ENCODE measurements around the gene PNPLA1. TPM values are rescaled to one million over a fixed set of nuclear protein-coding genes. Genes with fewer than 3 reads are reported as not detected.

Gene PNPLA1
- total and polyA plus RNA-seq, 4 donors: 0.20 to 0.27 TPM; not detected in 2

DNA sequence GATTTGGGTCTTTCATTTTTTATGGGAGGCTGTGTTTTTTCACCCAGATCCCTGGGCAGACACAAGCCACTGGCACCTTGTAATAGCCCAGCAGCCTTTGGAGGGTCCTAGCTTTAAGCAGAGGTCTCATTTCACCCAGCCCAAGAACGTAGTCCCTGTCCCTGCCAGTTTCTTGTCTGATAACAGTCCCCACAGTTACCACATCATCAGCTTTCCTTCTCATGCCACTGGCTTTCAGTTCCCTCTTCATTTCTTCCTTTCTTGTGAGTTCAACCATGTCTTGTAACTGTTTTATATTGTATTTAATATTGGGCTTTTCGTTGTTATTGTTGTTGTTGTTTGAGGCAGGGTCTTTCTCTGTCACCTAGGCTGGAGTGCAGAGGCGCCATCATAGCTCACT, 10.6 kb downstream of the PNPLA1 start:
- WGBS (ENCODE audit: insufficient coverage): 83% methylated on average over 3 of the region's 3 CpGs
- Histone ChIP-seq H3K27ac (ENCODE audit: low read depth, low read length) (no peak overlapping the region), H3K9me3 (ENCODE audit: control insufficient read depth, insufficient read depth, low read length) (no peaks in the 10 kb centered on the region), H3K27me3 (ENCODE audit: control insufficient read depth, insufficient read depth, low read length) (peaks cover 4% of the 10 kb centered on the region), H3K4me3 (ENCODE audit: low read depth, low read length) (no peak overlapping the region), H3K4me1 (ENCODE audit: control insufficient read depth, insufficient read depth, low read length) (peaks cover 6% of the 10 kb centered on the region), H3K36me3 (ENCODE audit: control insufficient read depth, insufficient read depth, low read length) (no peaks in the 10 kb centered on the region)
- DNase-seq (ENCODE audit: low read depth in 4 of 6, low spot score in 6 of 6): no peak

- Histone ChIP-seq H3K4me3 (ENCODE audit: low read depth, low read length) (no peak overlapping the region), H3K27ac (ENCODE audit: low read depth, low read length) (no peak overlapping the region), H3K4me1 (ENCODE audit: control insufficient read depth, insufficient read depth, low read length) (peaks cover 7% of the 10 kb centered on the region), H3K36me3 (ENCODE audit: control insufficient read depth, insufficient read depth, low read length) (no peaks in the 10 kb centered on the region), H3K27me3 (ENCODE audit: control insufficient read depth, insufficient read depth, low read length) (peaks cover 4% of the 10 kb centered on the region), H3K9me3 (ENCODE audit: control insufficient read depth, insufficient read depth, low read length) (no peaks in the 10 kb centered on the region)
- DNase-seq (ENCODE audit: low read depth in 4 of 6, low spot score in 6 of 6): no peak
- 89% methylated on average over 3 of the region's 4 CpGs for WGBS (ENCODE audit: insufficient coverage)
These were observed 11.1 kb downstream of the PNPLA1 start for GRCh38 chr6:36280983-36281382.

DNA sequence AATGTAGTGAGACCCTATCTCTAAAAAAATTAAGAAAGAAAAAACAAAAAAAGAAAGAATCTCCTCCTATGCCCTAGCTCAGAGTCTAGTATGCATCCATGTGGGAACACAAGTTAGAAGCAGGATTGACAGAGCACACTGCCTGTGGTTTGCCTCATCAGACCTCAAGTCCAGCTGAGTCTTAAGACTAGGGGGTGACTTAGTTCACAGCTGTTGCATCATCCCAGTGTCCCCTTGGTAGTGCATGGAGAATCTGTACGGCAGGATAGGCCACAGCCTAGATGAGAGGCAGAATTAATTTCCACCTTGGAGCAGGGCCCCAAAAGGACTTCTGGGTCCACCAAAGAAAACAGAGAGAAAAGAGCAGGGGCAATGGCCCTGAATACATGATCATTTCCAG, 13.7 kb downstream of the PNPLA1 start:
- H3K27me3 ChIP-seq (ENCODE audit: control insufficient read depth, insufficient read depth, low read length): peaks cover 4% of the 10 kb centered on the region
- H3K36me3 ChIP-seq (ENCODE audit: control insufficient read depth, insufficient read depth, low read length): no peaks in the 10 kb centered on the region
- no peak for DNase-seq (ENCODE audit: low read depth in 4 of 6, low spot score in 6 of 6)
- H3K27ac ChIP-seq (ENCODE audit: low read depth, low read length): no peak overlapping the region
- no peak overlapping the region for H3K4me3 ChIP-seq (ENCODE audit: low read depth, low read length)
- H3K9me3 ChIP-seq (ENCODE audit: control insufficient read depth, insufficient read depth, low read length): no peaks in the 10 kb centered on the region
- 100% methylated on average over 1 of the region's 1 CpG for WGBS (ENCODE audit: insufficient coverage)
- H3K4me1 ChIP-seq (ENCODE audit: control insufficient read depth, insufficient read depth, low read length): peaks cover 7% of the 10 kb centered on the region

- no CpG with 5 or more reads among the region's 1 CpG for WGBS (ENCODE audit: insufficient coverage)
- Histone ChIP-seq H3K9me3 (ENCODE audit: control insufficient read depth, insufficient read depth, low read length) (no peaks in the 10 kb centered on the region), H3K4me1 (ENCODE audit: control insufficient read depth, insufficient read depth, low read length) (peaks cover 7% of the 10 kb centered on the region), H3K27me3 (ENCODE audit: control insufficient read depth, insufficient read depth, low read length) (peaks cover 4% of the 10 kb centered on the region), H3K27ac (ENCODE audit: low read depth, low read length) (no peak overlapping the region), H3K4me3 (ENCODE audit: low read depth, low read length) (no peak overlapping the region), H3K36me3 (ENCODE audit: control insufficient read depth, insufficient read depth, low read length) (no peaks in the 10 kb centered on the region)
- no peak for DNase-seq (ENCODE audit: low read depth in 4 of 6, low spot score in 6 of 6)
These were observed 14.5 kb downstream of the PNPLA1 start for GRCh38 chr6:36284359-36284758.

GRCh38 chr6:36285187-36285671, 15.4 kb downstream of the PNPLA1 start:
- Histone ChIP-seq H3K4me1 (ENCODE audit: control insufficient read depth, insufficient read depth, low read length) (peaks cover 7% of the 10 kb centered on the region), H3K4me3 (ENCODE audit: low read depth, low read length) (no peak overlapping the region), H3K27me3 (ENCODE audit: control insufficient read depth, insufficient read depth, low read length) (peaks cover 4% of the 10 kb centered on the region), H3K27ac (ENCODE audit: low read depth, low read length) (no peak overlapping the region), H3K36me3 (ENCODE audit: control insufficient read depth, insufficient read depth, low read length) (no peaks in the 10 kb centered on the region), H3K9me3 (ENCODE audit: control insufficient read depth, insufficient read depth, low read length) (no peaks in the 10 kb centered on the region)
- 2% methylated on average over 22 of the region's 26 CpGs for WGBS (ENCODE audit: insufficient coverage)
- peak; percentile 38 to 96 (median 61) for DNase-seq (ENCODE audit: low read depth in 4 of 6, low spot score in 6 of 6)

DNA sequence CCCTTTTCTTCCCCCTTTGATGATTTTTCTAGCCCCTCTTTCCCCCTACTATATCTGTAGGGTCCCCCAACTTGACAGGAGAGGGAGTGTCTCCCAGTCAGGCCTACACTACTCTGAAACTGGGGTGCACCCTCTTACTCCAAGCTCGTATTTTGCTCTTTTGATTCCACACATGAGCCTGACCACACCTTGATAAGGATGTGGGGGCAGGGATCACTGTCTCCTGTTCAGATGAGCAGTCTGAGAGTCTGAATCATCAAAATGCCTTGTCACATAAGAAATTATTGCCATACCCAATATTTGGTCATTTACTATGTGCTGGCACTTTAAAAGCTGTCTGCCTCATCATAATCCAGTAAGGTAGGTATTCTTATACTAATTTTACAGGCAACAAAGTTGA, 15.9 kb downstream of the PNPLA1 start:
- peaks cover 4% of the 10 kb centered on the region for H3K27me3 ChIP-seq (ENCODE audit: control insufficient read depth, insufficient read depth, low read length)
- H3K36me3 ChIP-seq (ENCODE audit: control insufficient read depth, insufficient read depth, low read length): no peaks in the 10 kb centered on the region
- WGBS (ENCODE audit: insufficient coverage): no CpG with 5 or more reads among the region's 1 CpG
- H3K27ac ChIP-seq (ENCODE audit: low read depth, low read length): no peak overlapping the region
- peaks cover 7% of the 10 kb centered on the region for H3K4me1 ChIP-seq (ENCODE audit: control insufficient read depth, insufficient read depth, low read length)
- no peak overlapping the region for H3K4me3 ChIP-seq (ENCODE audit: low read depth, low read length)
- peak in 1 of 6 donors; percentile 36 for DNase-seq (ENCODE audit: low read depth in 4 of 6, low spot score in 6 of 6)
- no peaks in the 10 kb centered on the region for H3K9me3 ChIP-seq (ENCODE audit: control insufficient read depth, insufficient read depth, low read length)

DNA sequence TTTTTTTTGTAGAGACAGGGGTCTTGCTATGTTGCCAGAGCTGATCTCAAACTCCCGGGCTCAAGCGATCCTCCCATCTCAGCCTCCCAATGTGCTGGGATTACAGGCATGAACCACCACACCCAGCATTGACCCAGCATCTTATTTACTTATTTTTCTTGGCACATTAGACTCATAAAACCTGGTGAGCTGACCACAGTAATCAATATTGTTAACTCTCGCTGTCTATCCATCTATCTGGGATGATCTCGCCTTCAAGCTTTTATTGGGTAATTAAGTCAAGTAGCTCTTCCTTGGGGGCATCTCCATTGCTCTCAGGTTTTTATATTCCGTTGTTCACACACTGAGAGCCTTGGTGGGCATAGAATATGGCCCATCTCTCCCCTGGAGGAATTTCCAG, 17.0 kb downstream of the PNPLA1 start:
- Histone ChIP-seq H3K27me3 (ENCODE audit: control insufficient read depth, insufficient read depth, low read length) (peaks cover 4% of the 10 kb centered on the region), H3K27ac (ENCODE audit: low read depth, low read length) (no peak overlapping the region), H3K36me3 (ENCODE audit: control insufficient read depth, insufficient read depth, low read length) (no peaks in the 10 kb centered on the region), H3K4me1 (ENCODE audit: control insufficient read depth, insufficient read depth, low read length) (peaks cover 7% of the 10 kb centered on the region), H3K4me3 (ENCODE audit: low read depth, low read length) (no peak overlapping the region), H3K9me3 (ENCODE audit: control insufficient read depth, insufficient read depth, low read length) (no peaks in the 10 kb centered on the region)
- no peak for DNase-seq (ENCODE audit: low read depth in 4 of 6, low spot score in 6 of 6)
- WGBS (ENCODE audit: insufficient coverage): 56% methylated on average over 4 of the region's 5 CpGs

- H3K9me3 ChIP-seq (ENCODE audit: control insufficient read depth, insufficient read depth, low read length): no peaks in the 10 kb centered on the region
- DNase-seq (ENCODE audit: low read depth in 4 of 6, low spot score in 6 of 6): peak in 5 of 6 donors; percentile 18 to 93 (median 36)
- no peaks in the 10 kb centered on the region for H3K36me3 ChIP-seq (ENCODE audit: control insufficient read depth, insufficient read depth, low read length)
- H3K27me3 ChIP-seq (ENCODE audit: control insufficient read depth, insufficient read depth, low read length): peaks cover 4% of the 10 kb centered on the region
- WGBS (ENCODE audit: insufficient coverage): 59% methylated on average over 3 of the region's 7 CpGs
- no peak overlapping the region for H3K27ac ChIP-seq (ENCODE audit: low read depth, low read length)
- peaks cover 7% of the 10 kb centered on the region for H3K4me1 ChIP-seq (ENCODE audit: control insufficient read depth, insufficient read depth, low read length)
- H3K4me3 ChIP-seq (ENCODE audit: low read depth, low read length): no peak overlapping the region
These were observed 19.5 kb downstream of the PNPLA1 start for GRCh38 chr6:36289281-36289878.

DNA sequence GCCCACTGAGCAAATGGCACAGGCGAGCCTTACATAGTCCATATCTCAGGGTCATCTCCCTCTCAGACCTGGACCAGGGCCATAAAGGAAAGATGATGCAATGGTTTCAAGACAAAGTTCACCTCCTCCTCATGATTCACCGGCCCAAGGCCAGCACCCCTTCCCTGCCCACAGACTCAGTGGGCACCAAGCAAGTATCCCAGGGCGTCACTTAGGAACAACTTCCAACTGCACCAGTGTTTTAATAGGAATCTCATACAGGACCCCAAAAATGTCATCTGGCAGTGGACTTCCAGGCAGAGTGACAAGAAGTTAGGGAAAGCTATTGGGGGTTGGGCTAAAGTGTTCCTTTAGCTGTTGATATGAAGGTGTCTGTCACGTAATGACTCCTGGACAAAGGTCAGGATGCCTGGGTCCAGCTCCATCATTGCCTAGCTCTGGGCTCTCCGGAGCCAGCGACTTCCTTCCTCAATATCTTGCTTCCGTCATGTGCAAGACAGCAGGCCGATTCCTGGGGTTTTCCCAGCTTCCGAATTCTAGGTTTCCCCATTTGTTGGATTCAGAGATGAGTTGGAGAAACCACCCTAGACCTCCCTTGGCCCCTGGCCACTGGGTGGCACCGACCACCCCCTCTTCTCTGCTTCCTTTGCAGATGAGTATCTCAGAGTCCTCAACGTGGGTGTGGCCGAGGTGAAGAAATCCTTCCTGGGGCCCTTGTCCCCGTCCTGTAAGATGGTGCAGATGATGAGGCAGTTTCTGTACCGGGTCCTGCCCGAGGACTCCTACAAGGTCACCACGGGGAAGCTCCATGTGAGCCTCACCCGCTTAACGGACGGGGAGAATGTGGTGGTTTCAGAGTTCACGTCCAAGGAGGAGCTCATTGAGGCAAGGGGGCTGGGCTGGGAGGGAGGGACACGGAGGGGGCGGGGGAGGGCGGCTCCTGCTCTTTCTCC, 21.1 kb downstream of the PNPLA1 start:
- no peaks in the 10 kb centered on the region for H3K27me3 ChIP-seq (ENCODE audit: control insufficient read depth, insufficient read depth, low read length)
- H3K27ac ChIP-seq (ENCODE audit: low read depth, low read length): no peak overlapping the region
- no peak for DNase-seq (ENCODE audit: low read depth in 4 of 6, low spot score in 6 of 6)
- H3K36me3 ChIP-seq (ENCODE audit: control insufficient read depth, insufficient read depth, low read length): no peaks in the 10 kb centered on the region
- H3K4me3 ChIP-seq (ENCODE audit: low read depth, low read length): no peak overlapping the region
- 83% methylated on average over 12 of the region's 23 CpGs for WGBS (ENCODE audit: insufficient coverage)
- H3K4me1 ChIP-seq (ENCODE audit: control insufficient read depth, insufficient read depth, low read length): no peaks in the 10 kb centered on the region
- H3K9me3 ChIP-seq (ENCODE audit: control insufficient read depth, insufficient read depth, low read length): no peaks in the 10 kb centered on the region
